H7 (cell line): Measurements from ENCODE around the gene VAT1L. TPM values are rescaled to one million over a fixed set of nuclear protein-coding genes. Genes with fewer than 3 reads are reported as not detected.

ENCODE experiments used
- total RNA-seq: library from RNA; depleted of rRNA; stranded (reverse); fragments of >200 nt; shearing (Covaris generic); gene quantifications from 2 replicates; pipeline ENCODE4 v1.2.3, GENCODE V29; 2014; rRNA removed

Gene VAT1L
- total RNA-seq, 1 experiment from 2014 or later = 19.5 TPM

Other genes starting within 250 kb of the VAT1L start
- gene NUDT7, start 66.0 kb upstream of the VAT1L start, total RNA-seq = 8.6 and 8.9 TPM in 2 replicates
- 0.67 TPM in 1 of 2 replicates, not detected in the other for gene CLEC3A, start 234.0 kb downstream of the VAT1L start, total RNA-seq